Activated CD8-positive, alpha-beta T cell treated with anti-CD3 and anti-CD28 coated beads for 36 hours (primary cell): ENCODE results near the gene VAC14. TPM values are rescaled to one million over a fixed set of nuclear protein-coding genes. Genes with fewer than 3 reads are reported as not detected.

Experiments used
- ATAC-seq: fragments of 200-7000 bp; cut with Tn5 transposase; one replicate; pipeline ENCODE4 v1.10.0; 2021; ENCODE audit warnings: mild to moderate bottlenecking, moderate library complexity
- CTCF ChIA-PET: fragments of 350-600 bp; sonication (Branson Sonifier 250); formaldehyde crosslinking; loops from one replicate; lab custom pipeline; 2021; ENCODE audit warnings: antibody characterized with exemption; lab: Charles Lee
- POLR2A ChIA-PET: fragments of 350-600 bp; sonication (Branson Sonifier 250); formaldehyde crosslinking; loops from one replicate; lab custom pipeline; 2021; ENCODE audit warnings: antibody characterized with exemption; lab: Charles Lee
- DNase-seq: peaks from one replicate; pipeline ENCODE4 v3.0.0-alpha.2; 2020
- H3K27ac Mint-ChIP-seq: one replicate; pipeline ENCODE4 v1.8.0; 2021; ENCODE audit warnings: mild to moderate bottlenecking, mixed read lengths
- H3K27me3 Mint-ChIP-seq: one replicate; pipeline ENCODE4 v1.8.0; 2021; ENCODE audit warnings: mixed read lengths
- H3K36me3 Mint-ChIP-seq: one replicate; pipeline ENCODE4 v1.8.0; 2021; ENCODE audit warnings: low read depth, mixed read lengths
- H3K4me1 Mint-ChIP-seq: one replicate; pipeline ENCODE4 v1.8.0; 2021; ENCODE audit warnings: low read depth, mixed read lengths
- H3K4me3 Mint-ChIP-seq: one replicate; pipeline ENCODE4 v1.8.0; 2021; ENCODE audit warnings: mild to moderate bottlenecking, moderate library complexity, mixed read lengths
- H3K9me3 Mint-ChIP-seq: one replicate; pipeline ENCODE4 v1.8.0; 2021; ENCODE audit warnings: mixed read lengths
- CTCF ChIP-seq: fragments of 200-600 bp; IDR thresholded peaks from one replicate; pipeline ENCODE4 v1.8.0; 2022; ENCODE audit warnings: antibody characterized with exemption, mild to moderate bottlenecking
- intact Hi-C: fragments of 100-400 bp; cut with micrococcal nuclease; formaldehyde crosslinking; loops from one replicate; pipeline ENCODE4 v1.10.0; 2022
- total RNA-seq, 2 experiments: library from RNA; stranded (reverse); gene quantifications; one replicate each; pipeline ENCODE4 v1.2.3, GENCODE V29; 2021

The VAC14 gene
- total RNA-seq, 2 experiments from 2014 or later: 27.6 TPM

DNA sequence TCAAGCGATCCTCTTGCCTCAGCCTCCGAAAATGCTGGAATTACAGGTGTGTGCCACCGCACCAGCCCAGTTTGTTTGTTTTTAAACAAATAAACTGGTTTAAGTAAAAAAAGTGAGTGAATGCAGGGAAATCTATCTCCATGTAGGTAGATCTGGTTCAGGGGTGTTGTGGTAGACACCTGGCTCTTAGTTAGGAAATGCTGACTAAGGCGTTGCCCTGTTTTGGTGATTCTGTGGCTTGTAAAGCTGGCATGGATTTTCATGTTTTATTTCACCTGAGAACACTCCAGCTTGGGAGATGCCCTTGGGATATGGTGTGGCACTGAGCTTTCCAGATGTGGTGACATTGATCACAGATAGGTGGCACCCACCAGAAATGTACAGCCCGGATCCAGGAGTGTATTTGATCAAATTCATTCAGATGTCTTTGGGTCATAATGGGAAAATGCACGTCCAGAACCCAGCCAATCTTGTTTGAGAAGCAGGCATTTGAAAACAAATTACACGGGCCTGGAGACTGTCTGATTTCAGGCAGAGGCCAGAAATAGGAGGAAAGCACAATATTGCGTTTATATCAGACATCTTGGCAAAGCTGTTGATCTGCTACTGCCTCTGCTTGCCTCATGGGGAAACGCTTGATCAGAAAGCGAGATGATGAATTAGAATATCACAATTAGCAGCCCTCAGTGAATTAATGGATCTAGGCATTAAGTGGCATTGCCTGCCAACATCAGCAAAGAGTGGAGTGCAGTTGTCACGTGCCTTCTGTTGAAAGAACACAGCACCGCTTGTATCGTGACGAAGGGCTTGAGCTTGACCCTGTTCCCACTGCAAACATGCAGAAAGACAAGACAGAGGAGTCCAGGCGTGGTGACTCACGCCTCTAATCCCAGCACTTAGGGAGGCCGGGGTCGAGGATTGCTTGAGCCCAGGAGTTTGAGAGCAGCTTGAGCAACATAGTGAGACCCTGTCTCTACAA is 161.9 kb downstream of the VAC14 start:
- POLR2A ChIA-PET: interaction anchor here (1.3 kb wide), 1 partner anchor 13 kb away, joined by 4 read pairs; no protein-coding TSS in a partner anchor
- no peaks in the 10 kb centered on the region for H3K36me3 Mint-ChIP-seq
- H3K4me1 Mint-ChIP-seq: no peaks in the 10 kb centered on the region
- CTCF ChIA-PET: interaction anchor here (1.1 to 1.6 kb wide), 3 partner anchors 15 to 99 kb away, joined by 3 to 4 read pairs (median 4); no protein-coding TSS in a partner anchor
- H3K9me3 Mint-ChIP-seq: no peaks in the 10 kb centered on the region
- H3K27me3 Mint-ChIP-seq: no peaks in the 10 kb centered on the region
- no peak for TF ChIP-seq CTCF
- no peak overlapping the region for H3K27ac Mint-ChIP-seq
- intact Hi-C loops: no loop called here
- H3K4me3 Mint-ChIP-seq: no peak overlapping the region
- DNase-seq: no peak
- ATAC-seq: no peak

Other genes with a start within 250 kb of the VAC14 start
- not detected for gene IL34, start 154.6 kb downstream of the VAC14 start, total RNA-seq
- 1 to 10 TPM; 4.4 to 4.6 TPM for gene MTSS2, start 115.1 kb downstream of the VAC14 start, total RNA-seq